HG03060 (cell line): Measurements from ENCODE around the gene SIPA1L3.

Experiments used
- ATAC-seq: cut with Tn5 transposase; IDR thresholded peaks from one replicate; pipeline ENCODE4 v1.9.1; 2021; ENCODE audit warnings: low read depth, moderate number of reproducible peaks; ENCODE audit not compliant: unreplicated experiment

SIPA1L3 gene

GRCh38 chr19:38082256-38083118 lies 175.5 kb downstream of the SIPA1L3 start:
- ATAC-seq = no peak

- no peak for ATAC-seq
Measured at GRCh38 chr19:38084196-38084595, 177.2 kb downstream of the SIPA1L3 start.

GRCh38 chr19:38089440-38089839 lies 182.4 kb downstream of the SIPA1L3 start:
- ATAC-seq = no peak

GRCh38 chr19:38093154-38093553 lies 186.1 kb downstream of the SIPA1L3 start:
- ATAC-seq = no peak

- ATAC-seq = no peak
Measured at GRCh38 chr19:38093587-38093986, 186.6 kb downstream of the SIPA1L3 start.

- ATAC-seq = no peak
Measured at GRCh38 chr19:38095411-38096308, 188.7 kb downstream of the SIPA1L3 start.

GRCh38 chr19:38099966-38100365 lies 193.0 kb downstream of the SIPA1L3 start:
- ATAC-seq = no peak

GRCh38 chr19:38100589-38100988 lies 193.6 kb downstream of the SIPA1L3 start:
- no peak for ATAC-seq

GRCh38 chr19:38101723-38102122 lies 194.7 kb downstream of the SIPA1L3 start:
- no peak for ATAC-seq

GRCh38 chr19:38105574-38105973 lies 198.6 kb downstream of the SIPA1L3 start:
- ATAC-seq = no peak

GRCh38 chr19:38107129-38107528 lies 200.1 kb downstream of the SIPA1L3 start:
- no peak for ATAC-seq

- no peak for ATAC-seq
Measured at GRCh38 chr19:38111898-38112297, 204.9 kb downstream of the SIPA1L3 start.

- ATAC-seq = no peak
Measured at GRCh38 chr19:38114651-38115050, 207.6 kb downstream of the SIPA1L3 start.

GRCh38 chr19:38115271-38115802 lies 208.3 kb downstream of the SIPA1L3 start:
- ATAC-seq = no peak

- ATAC-seq = no peak
Measured at GRCh38 chr19:38118176-38118575, 211.2 kb downstream of the SIPA1L3 start.

GRCh38 chr19:38120471-38121025 lies 213.5 kb downstream of the SIPA1L3 start:
- ATAC-seq = no peak

- ATAC-seq = no peak
Measured at GRCh38 chr19:38122402-38123093, 215.5 kb downstream of the SIPA1L3 start.

- no peak for ATAC-seq
Measured at GRCh38 chr19:38125238-38125637, 218.2 kb downstream of the SIPA1L3 start.

GRCh38 chr19:38130399-38130798 lies 223.4 kb downstream of the SIPA1L3 start:
- ATAC-seq = no peak

GRCh38 chr19:38132781-38133180 lies 225.8 kb downstream of the SIPA1L3 start:
- no peak for ATAC-seq
